Activated CD8-positive, alpha-beta T cell treated with anti-CD3 and anti-CD28 coated beads for 36 hours (primary cell): ENCODE measurements around the gene SLC12A6. TPM values are rescaled to one million over a fixed set of nuclear protein-coding genes. Genes with fewer than 3 reads are reported as not detected.

Source experiments
- ATAC-seq: fragments of 200-7000 bp; cut with Tn5 transposase; one replicate; pipeline ENCODE4 v1.10.0; 2021; ENCODE audit warnings: mild to moderate bottlenecking, moderate library complexity
- CTCF ChIA-PET: fragments of 350-600 bp; sonication (Branson Sonifier 250); formaldehyde crosslinking; loops from one replicate; lab custom pipeline; 2021; ENCODE audit warnings: antibody characterized with exemption; lab: Charles Lee
- POLR2A ChIA-PET: fragments of 350-600 bp; sonication (Branson Sonifier 250); formaldehyde crosslinking; loops from one replicate; lab custom pipeline; 2021; ENCODE audit warnings: antibody characterized with exemption; lab: Charles Lee
- DNase-seq: peaks from one replicate; pipeline ENCODE4 v3.0.0-alpha.2; 2020
- H3K27ac Mint-ChIP-seq: one replicate; pipeline ENCODE4 v1.8.0; 2021; ENCODE audit warnings: mild to moderate bottlenecking, mixed read lengths
- H3K27me3 Mint-ChIP-seq: one replicate; pipeline ENCODE4 v1.8.0; 2021; ENCODE audit warnings: mixed read lengths
- H3K36me3 Mint-ChIP-seq: one replicate; pipeline ENCODE4 v1.8.0; 2021; ENCODE audit warnings: low read depth, mixed read lengths
- H3K4me1 Mint-ChIP-seq: one replicate; pipeline ENCODE4 v1.8.0; 2021; ENCODE audit warnings: low read depth, mixed read lengths
- H3K4me3 Mint-ChIP-seq: one replicate; pipeline ENCODE4 v1.8.0; 2021; ENCODE audit warnings: mild to moderate bottlenecking, moderate library complexity, mixed read lengths
- H3K9me3 Mint-ChIP-seq: one replicate; pipeline ENCODE4 v1.8.0; 2021; ENCODE audit warnings: mixed read lengths
- CTCF ChIP-seq: fragments of 200-600 bp; IDR thresholded peaks from one replicate; pipeline ENCODE4 v1.8.0; 2022; ENCODE audit warnings: antibody characterized with exemption, mild to moderate bottlenecking
- intact Hi-C: fragments of 100-400 bp; cut with micrococcal nuclease; formaldehyde crosslinking; loops from one replicate; pipeline ENCODE4 v1.10.0; 2022
- total RNA-seq, 2 experiments: library from RNA; stranded (reverse); gene quantifications; one replicate each; pipeline ENCODE4 v1.2.3, GENCODE V29; 2021

SLC12A6 gene
- total RNA-seq, 2 experiments from 2014 or later, result 22.2 to 24.8 TPM

- no peaks in the 10 kb centered on the region for H3K9me3 Mint-ChIP-seq
- H3K4me1 Mint-ChIP-seq, result peaks cover 33% of the 10 kb centered on the region
- intact Hi-C loops, result loop anchor here (1.0 kb wide), 1 partner anchor 23 kb away; the partner anchor contains the start of genes NOP10 and NUTM1
- peak; percentile 19 for ATAC-seq
- no peaks in the 10 kb centered on the region for H3K27me3 Mint-ChIP-seq
- POLR2A ChIA-PET, result interaction anchor here (0.6 to 2.3 kb wide), 8 partner anchors 11 to 265 kb away, joined by 3 to 12 read pairs (median 4); partner anchors contain the start of genes EMC4, EMC7 and PGBD4
- peak overlapping the region; percentile 87 for H3K27ac Mint-ChIP-seq
- peak overlapping the region; percentile 99 for H3K4me3 Mint-ChIP-seq
- DNase-seq, result peak; percentile 72
- CTCF ChIA-PET, result interaction anchor here (0.7 to 4.7 kb wide), 29 partner anchors 8 to 327 kb away, joined by 3 to 79 read pairs (median 5); partner anchors contain the start of genes AVEN, GOLGA8A, GOLGA8B and NOP10
- H3K36me3 Mint-ChIP-seq, result peaks cover 11% of the 10 kb centered on the region
- TF ChIP-seq CTCF, result no peak
Measured at GRCh38 chr15:34366271-34367065, 28.9 kb upstream of the SLC12A6 start.

- intact Hi-C loops, result no loop called here
- CTCF ChIA-PET, result interaction anchor here (0.8 to 4.7 kb wide), 10 partner anchors 12 to 305 kb away, joined by 3 to 79 read pairs (median 4); partner anchors contain the start of genes NOP10, NUTM1 and SLC12A6
Measured at GRCh38 chr15:34365836-34366235, 28.3 kb upstream of the SLC12A6 start.

GRCh38 chr15:34365091-34365825 is 27.7 kb upstream of the SLC12A6 start:
- no peaks in the 10 kb centered on the region for H3K9me3 Mint-ChIP-seq
- peaks cover 32% of the 10 kb centered on the region for H3K4me1 Mint-ChIP-seq
- peak overlapping the region; percentile 4 for H3K27ac Mint-ChIP-seq
- DNase-seq, result peak; percentile 24
- peaks cover 19% of the 10 kb centered on the region for H3K36me3 Mint-ChIP-seq
- ChIA-PET CTCF (interaction anchor here (0.8 to 4.7 kb wide), 6 partner anchors 22 to 304 kb away, joined by 3 to 79 read pairs (median 22); partner anchors contain the start of genes NOP10, NUTM1 and SLC12A6), POLR2A (interaction anchor here (0.6 to 2.3 kb wide), 4 partner anchors 10 to 304 kb away, joined by 3 to 12 read pairs (median 4); partner anchors contain the start of genes EMC4, EMC7 and PGBD4)
- no peak for ATAC-seq
- H3K27me3 Mint-ChIP-seq, result no peaks in the 10 kb centered on the region
- intact Hi-C loops, result no loop called here
- H3K4me3 Mint-ChIP-seq, result peak overlapping the region; percentile 99
- no peak for TF ChIP-seq CTCF

More at GRCh38 chr15:34365836-34366235, 28.3 kb upstream of the SLC12A6 start:
- Mint-ChIP-seq H3K27me3 (no peaks in the 10 kb centered on the region), H3K27ac (peak overlapping the region; percentile 60), H3K4me3 (peak overlapping the region; percentile 99), H3K4me1 (peaks cover 33% of the 10 kb centered on the region), H3K9me3 (no peaks in the 10 kb centered on the region), H3K36me3 (peaks cover 16% of the 10 kb centered on the region)
- no peak for TF ChIP-seq CTCF
- POLR2A ChIA-PET, result interaction anchor here (0.6 to 2.3 kb wide), 5 partner anchors 10 to 305 kb away, joined by 3 to 12 read pairs (median 4); partner anchors contain the start of genes EMC4, EMC7 and PGBD4
- DNase-seq, result peak; percentile 7
- ATAC-seq, result no peak

- H3K9me3 Mint-ChIP-seq, result no peaks in the 10 kb centered on the region
- ChIA-PET CTCF (no interaction called here), POLR2A (no interaction called here)
- intact Hi-C loops, result no loop called here
- ATAC-seq, result no peak
- peaks cover 23% of the 10 kb centered on the region for H3K4me1 Mint-ChIP-seq
- H3K36me3 Mint-ChIP-seq, result peaks cover 25% of the 10 kb centered on the region
- DNase-seq, result no peak
- no peak for TF ChIP-seq CTCF
- H3K27ac Mint-ChIP-seq, result no peak overlapping the region
- H3K27me3 Mint-ChIP-seq, result no peaks in the 10 kb centered on the region
- no peak overlapping the region for H3K4me3 Mint-ChIP-seq
Measured at GRCh38 chr15:34364041-34364440, 26.5 kb upstream of the SLC12A6 start.
